ENCODE measurements around the gene PMM2. TPM values are rescaled to one million over a fixed set of nuclear protein-coding genes. Genes with fewer than 3 reads are reported as not detected.

Gene PMM2
- total RNA-seq, 2 donors from 2014 or later, result 22.9 to 59.3 TPM

DNA sequence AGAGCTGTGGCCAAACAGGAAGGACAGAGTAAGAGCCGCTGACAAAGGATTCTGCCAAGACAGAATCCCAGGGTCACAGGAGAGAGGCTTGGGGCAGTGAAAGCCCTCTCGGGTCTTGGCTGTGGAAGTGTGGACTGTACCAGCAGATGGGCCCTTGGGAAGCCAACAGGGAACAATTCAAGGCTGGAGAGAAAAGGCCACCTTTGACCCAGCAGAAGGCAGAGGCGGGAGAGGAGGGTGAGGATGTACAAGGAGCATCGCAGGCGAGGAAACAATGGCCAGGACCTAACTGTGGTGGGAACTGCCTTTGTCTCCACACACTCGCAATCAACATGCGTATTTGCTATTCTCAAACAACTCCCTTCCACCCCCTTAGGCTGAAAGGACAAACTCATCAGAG, 55.5 kb downstream of the PMM2 start:
- no peak for DNase-seq (ENCODE audit: low spot score)
- no peak overlapping the region for H3K27ac ChIP-seq
- peaks cover 43% of the 10 kb centered on the region for H3K36me3 ChIP-seq

DNA sequence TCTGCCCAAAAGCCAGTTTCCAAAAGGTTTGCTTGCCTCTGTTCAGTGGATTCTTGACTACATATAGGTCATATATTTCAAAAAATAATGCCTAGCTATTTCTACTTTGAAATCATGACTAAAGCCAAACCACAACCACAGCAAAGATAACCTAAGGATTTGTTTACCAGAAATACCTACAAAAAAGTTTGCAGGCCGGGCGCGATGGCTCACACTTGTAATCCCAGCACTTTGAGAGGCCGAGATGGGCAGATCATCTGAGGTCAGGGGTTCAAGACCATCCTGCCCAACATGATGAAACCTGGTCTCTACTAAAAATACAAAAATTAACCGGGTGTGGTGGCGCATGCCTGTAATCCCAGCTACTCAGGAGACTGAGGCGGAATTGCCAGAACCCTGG, 56.0 kb downstream of the PMM2 start:
- Histone ChIP-seq H3K4me1 (ENCODE audit: control insufficient read depth in 1 of 2, low read depth in 2 of 2) (peaks cover 0 to 7% of the 10 kb centered on the region in 2 donors), H3K27me3 (replicated peaks; ENCODE audit: insufficient read depth) (no peaks in the 10 kb centered on the region), H3K27ac (no peak overlapping the region), H3K4me3 (no peak overlapping the region), H3K36me3 (peaks cover 45% of the 10 kb centered on the region), H3K9me3 (no peaks in the 10 kb centered on the region)
- TF ChIP-seq, protein P1, sequence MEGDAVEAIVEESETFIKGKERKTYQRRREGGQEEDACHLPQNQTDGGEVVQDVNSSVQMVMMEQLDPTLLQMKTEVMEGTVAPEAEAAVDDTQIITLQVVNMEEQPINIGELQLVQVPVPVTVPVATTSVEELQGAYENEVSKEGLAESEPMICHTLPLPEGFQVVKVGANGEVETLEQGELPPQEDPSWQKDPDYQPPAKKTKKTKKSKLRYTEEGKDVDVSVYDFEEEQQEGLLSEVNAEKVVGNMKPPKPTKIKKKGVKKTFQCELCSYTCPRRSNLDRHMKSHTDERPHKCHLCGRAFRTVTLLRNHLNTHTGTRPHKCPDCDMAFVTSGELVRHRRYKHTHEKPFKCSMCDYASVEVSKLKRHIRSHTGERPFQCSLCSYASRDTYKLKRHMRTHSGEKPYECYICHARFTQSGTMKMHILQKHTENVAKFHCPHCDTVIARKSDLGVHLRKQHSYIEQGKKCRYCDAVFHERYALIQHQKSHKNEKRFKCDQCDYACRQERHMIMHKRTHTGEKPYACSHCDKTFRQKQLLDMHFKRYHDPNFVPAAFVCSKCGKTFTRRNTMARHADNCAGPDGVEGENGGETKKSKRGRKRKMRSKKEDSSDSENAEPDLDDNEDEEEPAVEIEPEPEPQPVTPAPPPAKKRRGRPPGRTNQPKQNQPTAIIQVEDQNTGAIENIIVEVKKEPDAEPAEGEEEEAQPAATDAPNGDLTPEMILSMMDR (IDR thresholded peaks at IDR 0.05), result no peak
- DNase-seq (ENCODE audit: low spot score) (no peak), ATAC-seq (ENCODE audit: insufficient number of reproducible peaks, low FRiP score, low read depth) (no peak)

More for the DNA sequence above, 55.5 kb downstream of the PMM2 start:
- TF ChIP-seq, protein P1 (IDR thresholded peaks at IDR 0.05), result no peak
- Histone ChIP-seq H3K4me3 (no peak overlapping the region), H3K9me3 (no peaks in the 10 kb centered on the region), H3K4me1 (ENCODE audit: control insufficient read depth in 1 of 2, low read depth in 2 of 2) (peaks cover 0 to 7% of the 10 kb centered on the region in 2 donors), H3K27me3 (replicated peaks; ENCODE audit: insufficient read depth) (no peaks in the 10 kb centered on the region)
- ATAC-seq (ENCODE audit: insufficient number of reproducible peaks, low FRiP score, low read depth), result no peak

DNA sequence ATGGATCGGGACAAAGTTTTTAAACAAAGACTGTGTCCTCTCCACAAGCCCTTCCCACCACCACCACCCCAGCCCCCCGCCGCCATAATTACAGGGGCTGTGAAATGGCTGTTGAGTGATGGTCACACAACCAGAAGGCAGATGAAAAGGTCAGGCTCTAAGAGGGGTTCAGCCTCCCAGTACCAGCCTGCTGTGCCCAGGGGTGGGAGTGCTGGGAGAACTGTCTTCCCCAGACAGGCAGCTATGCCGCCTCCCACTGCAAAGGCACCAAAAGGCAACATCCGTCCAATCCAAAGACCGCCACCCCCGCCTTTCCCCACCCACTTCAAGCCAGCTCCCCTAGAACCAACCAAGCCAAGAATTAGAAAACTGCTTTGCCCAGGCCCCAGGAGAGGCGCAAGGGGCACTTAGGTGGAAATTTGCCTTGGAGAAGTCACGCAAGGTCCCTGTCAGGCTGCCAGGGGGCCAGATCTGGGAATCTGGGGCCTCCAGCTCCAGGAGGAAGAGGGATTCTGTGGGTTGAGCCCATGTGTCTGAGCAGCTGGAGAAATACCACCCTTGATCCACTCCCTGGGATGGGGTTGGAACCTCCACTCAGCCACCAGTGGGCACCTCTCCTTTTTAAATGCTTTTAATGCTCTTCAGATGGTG, 56.8 kb downstream of the PMM2 start:
- no peaks in the 10 kb centered on the region for H3K9me3 ChIP-seq
- H3K36me3 ChIP-seq, result peaks cover 46% of the 10 kb centered on the region
- TF ChIP-seq, protein P1 (IDR thresholded peaks at IDR 0.05), result no peak
- no peak overlapping the region for H3K27ac ChIP-seq
- H3K27me3 ChIP-seq (replicated peaks; ENCODE audit: insufficient read depth), result no peaks in the 10 kb centered on the region
- H3K4me1 ChIP-seq (ENCODE audit: control insufficient read depth in 1 of 2, low read depth in 2 of 2), result peaks cover 0 to 7% of the 10 kb centered on the region in 2 donors
- ATAC-seq (ENCODE audit: insufficient number of reproducible peaks, low FRiP score, low read depth) (no peak), DNase-seq (ENCODE audit: low spot score) (no peak)
- H3K4me3 ChIP-seq, result no peak overlapping the region

DNA sequence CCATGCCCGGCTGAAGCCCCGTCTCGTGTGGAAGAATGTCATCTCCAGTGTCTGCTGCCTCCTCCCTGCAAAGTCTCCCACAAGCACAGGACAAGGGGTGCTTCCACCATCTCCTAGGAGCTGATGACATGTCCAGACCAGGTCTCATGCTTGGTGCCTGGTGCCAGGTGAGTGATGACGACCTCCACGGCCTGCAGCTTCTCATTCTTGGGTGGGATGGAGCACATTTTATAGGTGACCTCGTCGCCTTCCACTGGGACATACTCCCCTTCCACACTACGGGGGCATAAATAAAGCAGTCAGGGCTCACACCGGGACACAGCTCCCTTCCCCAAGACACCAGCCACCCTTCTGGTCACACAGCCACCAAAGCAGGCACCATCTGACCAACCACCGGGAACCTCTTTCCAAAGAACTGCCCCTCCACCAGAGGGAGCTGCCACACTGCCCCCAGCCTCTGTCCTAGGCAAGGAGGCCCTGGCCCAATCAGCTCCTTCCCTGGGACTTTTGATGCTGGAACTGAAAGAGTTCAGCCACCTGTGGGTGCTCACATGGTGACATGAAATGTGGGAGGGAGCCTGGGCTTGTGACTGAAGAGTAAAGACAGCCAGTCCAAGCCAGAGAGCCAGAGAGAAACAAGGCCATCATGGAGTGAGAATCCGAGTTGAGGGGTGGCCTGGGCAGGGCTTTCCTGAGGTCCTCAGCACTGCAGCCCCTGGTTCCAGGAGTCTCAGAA, 57.6 kb downstream of the PMM2 start:
- ATAC-seq (ENCODE audit: insufficient number of reproducible peaks, low FRiP score, low read depth) (no peak), DNase-seq (ENCODE audit: low spot score) (no peak)
- H3K4me3 ChIP-seq, result no peak overlapping the region
- H3K9me3 ChIP-seq, result no peaks in the 10 kb centered on the region
- TF ChIP-seq, protein P1 (IDR thresholded peaks at IDR 0.05), result no peak
- peaks cover 0 to 2% of the 10 kb centered on the region in 2 donors for H3K4me1 ChIP-seq (ENCODE audit: control insufficient read depth in 1 of 2, low read depth in 2 of 2)
- H3K36me3 ChIP-seq, result peaks cover 41% of the 10 kb centered on the region
- no peaks in the 10 kb centered on the region for H3K27me3 ChIP-seq (replicated peaks; ENCODE audit: insufficient read depth)
- H3K27ac ChIP-seq, result no peak overlapping the region

DNA sequence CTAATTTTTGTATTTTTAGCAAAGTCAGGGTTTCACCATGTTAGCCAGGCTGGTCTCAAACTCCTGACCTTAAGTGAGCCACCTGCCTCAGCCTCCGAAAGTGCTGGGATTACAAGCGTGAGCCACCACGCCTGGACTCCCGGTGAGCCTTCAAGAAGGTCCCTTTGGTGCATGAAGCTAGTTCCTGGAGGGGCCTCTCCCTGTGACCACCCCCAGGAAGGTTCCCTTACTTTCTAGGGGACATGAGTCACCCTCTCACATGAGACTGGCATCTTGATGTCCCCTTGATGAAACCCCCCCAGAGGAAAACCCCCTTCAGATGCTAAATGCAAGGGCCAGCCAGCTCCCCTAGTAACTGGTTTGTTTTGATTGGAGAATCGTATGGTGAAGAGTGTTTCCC, 58.3 kb downstream of the PMM2 start:
- no peaks in the 10 kb centered on the region for H3K9me3 ChIP-seq
- H3K4me1 ChIP-seq (ENCODE audit: control insufficient read depth in 1 of 2, low read depth in 2 of 2), result no peaks in the 10 kb centered on the region
- H3K36me3 ChIP-seq, result peaks cover 41% of the 10 kb centered on the region
- DNase-seq (ENCODE audit: low spot score) (no peak), ATAC-seq (ENCODE audit: insufficient number of reproducible peaks, low FRiP score, low read depth) (no peak)
- TF ChIP-seq, protein P1 (IDR thresholded peaks at IDR 0.05), result no peak
- no peak overlapping the region for H3K27ac ChIP-seq
- no peak overlapping the region for H3K4me3 ChIP-seq
- no peaks in the 10 kb centered on the region for H3K27me3 ChIP-seq (replicated peaks; ENCODE audit: insufficient read depth)

All from thoracic aorta (tissue), 2 donors.